VCaP (cell line): ENCODE data around the gene CRACR2B.

Experiments
- H3K27ac ChIP-seq: fragments of 450-650 bp; 2 replicates; pipeline ENCODE4 v1.5.1; 2017
- TF ChIP-seq, protein P1 (sequence below): fragments of 450-650 bp; conservative IDR thresholded peaks from 2 replicates; pipeline ENCODE4 v1.5.1; 2017; ENCODE audit warnings: mild to moderate bottlenecking, moderate library complexity

The CRACR2B gene

DNA sequence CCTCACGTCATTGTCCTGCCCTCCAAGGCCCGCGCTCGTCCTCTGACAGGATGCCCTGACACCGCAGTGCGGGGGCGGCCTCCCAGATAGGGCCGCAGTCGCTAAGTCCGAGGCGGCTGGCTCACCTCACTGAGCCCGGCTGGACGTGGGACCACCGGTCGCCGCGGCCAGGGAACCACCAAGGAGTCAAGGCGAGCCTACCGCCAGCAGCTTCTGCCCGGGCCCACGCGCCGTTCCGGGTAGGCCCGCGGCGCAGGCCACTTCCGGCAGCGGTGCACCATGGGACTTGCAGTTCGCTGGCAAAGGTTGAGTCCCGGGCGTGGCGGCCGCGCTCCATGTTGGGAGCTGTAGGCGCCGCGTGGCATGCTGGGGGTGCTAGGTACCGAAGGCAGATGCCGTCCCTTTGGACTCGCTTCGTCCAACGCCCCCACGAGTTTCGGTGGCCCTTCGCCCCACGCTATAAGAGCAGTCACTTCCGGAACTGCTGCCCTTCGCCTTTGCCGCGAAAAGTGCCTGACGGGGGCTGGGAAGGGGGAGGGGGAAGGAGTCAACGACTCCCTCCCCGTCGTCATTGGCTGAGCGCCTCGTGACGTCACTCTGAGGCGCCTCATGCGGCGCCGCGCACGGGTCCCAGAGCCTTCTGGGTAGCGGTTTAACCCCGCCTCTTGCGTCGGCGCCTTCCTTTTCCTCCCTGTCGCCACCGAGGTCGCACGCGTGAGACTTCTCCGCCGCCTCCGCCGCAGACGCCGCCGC is 18.3 kb upstream of the CRACR2B start, which contains the start of gene RPLP2:
RPLP2 (plus strand) TSS at position 681 of the 753 bp plus-strand sequence. CDS start 268 bp downstream, outside the sequence.
- TF ChIP-seq, protein P1, sequence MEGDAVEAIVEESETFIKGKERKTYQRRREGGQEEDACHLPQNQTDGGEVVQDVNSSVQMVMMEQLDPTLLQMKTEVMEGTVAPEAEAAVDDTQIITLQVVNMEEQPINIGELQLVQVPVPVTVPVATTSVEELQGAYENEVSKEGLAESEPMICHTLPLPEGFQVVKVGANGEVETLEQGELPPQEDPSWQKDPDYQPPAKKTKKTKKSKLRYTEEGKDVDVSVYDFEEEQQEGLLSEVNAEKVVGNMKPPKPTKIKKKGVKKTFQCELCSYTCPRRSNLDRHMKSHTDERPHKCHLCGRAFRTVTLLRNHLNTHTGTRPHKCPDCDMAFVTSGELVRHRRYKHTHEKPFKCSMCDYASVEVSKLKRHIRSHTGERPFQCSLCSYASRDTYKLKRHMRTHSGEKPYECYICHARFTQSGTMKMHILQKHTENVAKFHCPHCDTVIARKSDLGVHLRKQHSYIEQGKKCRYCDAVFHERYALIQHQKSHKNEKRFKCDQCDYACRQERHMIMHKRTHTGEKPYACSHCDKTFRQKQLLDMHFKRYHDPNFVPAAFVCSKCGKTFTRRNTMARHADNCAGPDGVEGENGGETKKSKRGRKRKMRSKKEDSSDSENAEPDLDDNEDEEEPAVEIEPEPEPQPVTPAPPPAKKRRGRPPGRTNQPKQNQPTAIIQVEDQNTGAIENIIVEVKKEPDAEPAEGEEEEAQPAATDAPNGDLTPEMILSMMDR: no peak
- peak within 1 kb of the TSS; percentile 94 for H3K27ac ChIP-seq

DNA sequence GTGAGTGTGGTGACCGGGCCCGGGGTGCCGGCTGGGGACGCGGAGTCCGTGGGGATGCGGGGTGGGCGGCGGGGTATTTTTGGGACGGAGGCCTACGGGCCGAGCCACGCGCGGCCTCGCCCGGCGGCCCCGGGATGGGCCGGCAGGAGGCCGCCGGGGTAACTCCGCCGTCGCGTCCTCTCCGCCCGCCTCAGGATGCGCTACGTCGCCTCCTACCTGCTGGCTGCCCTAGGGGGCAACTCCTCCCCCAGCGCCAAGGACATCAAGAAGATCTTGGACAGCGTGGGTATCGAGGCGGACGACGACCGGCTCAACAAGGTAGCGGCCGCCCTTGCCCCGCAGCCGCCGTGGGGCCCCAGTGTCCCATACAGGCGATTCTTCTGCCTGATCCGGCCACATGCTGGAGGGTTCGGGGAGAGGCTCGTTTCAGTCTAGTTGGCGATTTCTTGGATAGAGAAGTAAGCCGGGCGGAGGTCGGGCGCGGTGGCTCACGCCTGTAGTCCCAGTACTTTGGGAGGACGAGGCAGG is 17.6 kb upstream of the CRACR2B start:
- H3K27ac ChIP-seq: peak overlapping the region; percentile 94
- TF ChIP-seq, protein P1: no peak

DNA sequence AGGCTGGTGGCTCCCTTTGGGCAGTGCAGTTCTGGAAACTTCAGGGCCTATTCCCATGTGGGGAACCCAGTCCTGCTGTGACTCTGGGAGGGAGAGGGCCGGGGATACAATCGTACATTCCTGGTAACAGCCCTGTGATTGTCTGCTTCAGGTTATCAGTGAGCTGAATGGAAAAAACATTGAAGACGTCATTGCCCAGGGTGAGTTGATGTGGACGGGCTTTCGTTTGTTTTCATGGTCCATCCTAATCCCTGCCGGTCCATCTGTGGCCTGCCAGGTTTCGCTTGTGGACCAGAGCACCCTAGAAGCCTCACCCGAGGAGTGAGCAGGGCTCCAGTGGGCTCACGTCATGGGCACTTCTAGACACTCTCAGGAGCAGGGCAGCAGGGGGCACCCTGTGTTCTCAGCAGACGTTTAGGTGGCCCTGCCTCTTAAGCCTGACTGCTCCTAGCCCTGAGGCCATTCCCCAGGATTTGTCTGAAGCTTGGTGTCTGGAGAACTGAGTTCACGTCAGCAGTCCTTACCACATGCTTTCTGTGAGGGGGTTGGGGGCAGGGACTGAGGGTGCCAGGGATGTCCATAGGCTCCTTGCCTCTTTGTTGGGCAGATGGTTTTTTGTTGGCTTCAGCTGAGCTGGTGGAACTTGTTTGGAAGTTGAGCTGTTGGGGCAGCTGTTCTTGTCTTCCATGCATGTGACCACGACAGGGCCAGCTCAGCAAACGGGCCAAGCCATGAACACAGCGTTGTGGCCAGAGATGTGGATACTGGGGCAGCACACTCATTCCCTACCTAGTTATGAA is 16.1 kb upstream of the CRACR2B start:
- H3K27ac ChIP-seq: peak overlapping the region; percentile 94; the same call in 1 of the 2 replicates
- TF ChIP-seq, protein P1: no peak

DNA sequence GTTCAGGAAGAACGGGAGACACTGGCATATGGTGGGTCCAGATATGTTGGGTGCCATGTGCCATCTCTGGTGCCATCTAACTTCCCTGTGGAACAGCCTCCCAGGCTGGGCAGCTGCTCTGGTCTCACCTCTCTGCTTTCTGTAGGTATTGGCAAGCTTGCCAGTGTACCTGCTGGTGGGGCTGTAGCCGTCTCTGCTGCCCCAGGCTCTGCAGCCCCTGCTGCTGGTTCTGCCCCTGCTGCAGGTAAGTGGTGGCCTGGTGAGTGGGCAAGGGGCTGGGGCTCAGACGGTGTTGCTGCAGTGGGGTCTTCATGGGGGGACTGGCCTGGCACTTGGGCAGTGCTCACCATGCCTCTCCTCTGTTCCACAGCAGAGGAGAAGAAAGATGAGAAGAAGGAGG is 15.3 kb upstream of the CRACR2B start:
- H3K27ac ChIP-seq: peak overlapping the region; percentile 94; the same call in 1 of the 2 replicates
- TF ChIP-seq, protein P1: no peak

DNA sequence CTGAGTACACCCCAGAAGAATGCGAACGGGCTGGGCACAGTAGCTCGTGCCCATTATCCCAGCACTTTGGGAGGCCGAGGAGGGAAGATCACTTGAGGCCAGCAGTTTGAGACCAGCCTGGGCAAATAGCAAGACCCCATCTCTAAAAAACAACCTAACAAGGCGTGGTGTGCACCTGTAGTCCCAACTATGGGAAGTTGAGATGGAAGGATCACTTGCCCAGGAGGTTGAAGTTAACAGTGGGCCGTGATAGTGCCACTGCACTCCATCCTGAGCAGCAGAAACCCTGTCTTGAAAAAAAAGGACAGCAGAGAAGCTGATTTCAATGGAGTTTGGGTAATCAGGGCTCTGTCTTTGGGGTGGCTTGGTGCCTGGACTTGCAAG is 14.7 kb upstream of the CRACR2B start:
- TF ChIP-seq, protein P1: no peak
- H3K27ac ChIP-seq: no peak overlapping the region

DNA sequence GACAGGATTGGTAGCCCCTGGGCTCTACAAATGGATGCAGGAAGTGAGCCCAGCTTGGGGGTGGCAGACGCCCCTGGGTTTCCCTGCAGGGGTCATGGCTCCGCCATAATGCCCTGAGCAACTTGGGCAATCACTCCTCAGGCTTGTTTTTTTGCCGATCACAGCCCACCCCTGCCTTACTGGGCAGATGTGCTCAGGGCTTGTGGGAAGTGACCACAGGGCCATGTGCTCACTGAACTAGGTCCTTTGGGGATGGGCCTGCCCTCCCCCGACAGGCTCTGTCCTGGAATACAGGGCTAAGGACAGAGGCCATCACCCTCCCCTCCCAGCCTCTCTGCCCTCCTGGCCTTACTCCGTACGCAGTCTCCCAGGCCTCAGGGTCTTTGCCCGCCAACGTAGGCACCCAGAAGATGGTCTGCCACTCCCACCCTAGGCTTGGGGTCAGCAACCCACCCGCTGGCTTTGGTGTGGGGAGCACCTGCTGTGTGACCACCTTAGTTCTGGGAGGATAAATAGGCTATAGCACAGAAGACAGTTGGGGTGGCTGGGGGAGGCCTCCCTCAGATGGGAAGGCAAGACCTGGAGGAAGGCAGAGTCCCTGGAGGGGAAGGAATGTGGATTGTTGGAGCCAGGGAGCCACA is 14.1 kb upstream of the CRACR2B start:
- TF ChIP-seq, protein P1: no peak
- H3K27ac ChIP-seq: no peak overlapping the region
